H9 (cell line): ENCODE measurements around the gene KLRC3. TPM values are rescaled to one million over a fixed set of nuclear protein-coding genes. Genes with fewer than 3 reads are reported as not detected.
"Not testable (repeated sequence)": the region's sequence is repeated elsewhere in the genome, so short reads cannot be mapped to it uniquely, and the experiment has no call there.

ENCODE experiments used
- DNase-seq: peaks from one replicate; pipeline ENCODE4 v3.0.0-alpha.2; 2017
- H2AFZ ChIP-seq: one replicate; pipeline ENCODE4 v1.6.1; 2013; ENCODE audit warnings: mild to moderate bottlenecking, low read length, control low read depth, moderate library complexity
- H2AK5ac ChIP-seq: 2 replicates; pipeline ENCODE4 v1.6.1; 2013; ENCODE audit warnings: low read length, control low read depth, mixed read lengths; ENCODE audit not compliant: insufficient read length
- H2BK120ac ChIP-seq: one replicate; pipeline ENCODE4 v1.6.1; 2013; ENCODE audit warnings: low read depth, mild to moderate bottlenecking, low read length, control low read depth, inconsistent platforms; ENCODE audit not compliant: poor library complexity, severe bottlenecking
- H2BK12ac ChIP-seq: 2 replicates; pipeline ENCODE4 v1.6.1; 2013; ENCODE audit warnings: low read length, control low read depth, mixed read lengths, low read depth; ENCODE audit not compliant: insufficient read length
- H2BK15ac ChIP-seq: 2 replicates; pipeline ENCODE4 v1.6.1; 2013; ENCODE audit warnings: low read depth, low read length, control low read depth
- H2BK20ac ChIP-seq: one replicate; pipeline ENCODE4 v1.6.1; 2013; ENCODE audit warnings: low read depth, mild to moderate bottlenecking, low read length, control low read depth, inconsistent platforms; ENCODE audit not compliant: poor library complexity, severe bottlenecking
- H2BK5ac ChIP-seq: 2 replicates; pipeline ENCODE4 v1.6.1; 2013; ENCODE audit warnings: low read length, control low read depth, mixed read lengths; ENCODE audit not compliant: insufficient read length
- H3K14ac ChIP-seq: 2 replicates; pipeline ENCODE4 v1.6.1; 2013; ENCODE audit warnings: low read length, control low read depth; ENCODE audit not compliant: insufficient read depth
- H3K18ac ChIP-seq: 2 replicates; pipeline ENCODE4 v1.6.1; 2013; ENCODE audit warnings: low read depth, mild to moderate bottlenecking, mixed read lengths, low read length, control low read depth; ENCODE audit not compliant: insufficient read length
- H3K23ac ChIP-seq: 2 replicates; pipeline ENCODE4 v1.6.1; 2013; ENCODE audit warnings: low read length, control low read depth, mixed read lengths, low read depth; ENCODE audit not compliant: insufficient read length
- H3K23me2 ChIP-seq: 2 replicates; pipeline ENCODE4 v1.6.1; 2013; ENCODE audit warnings: low read depth, mild to moderate bottlenecking, mixed read lengths, low read length, control low read depth; ENCODE audit not compliant: insufficient read length, poor library complexity, severe bottlenecking
- H3K27ac ChIP-seq: 2 replicates; pipeline ENCODE4 v1.5.1; 2013; ENCODE audit warnings: low read length, control low read depth, mixed read lengths, low read depth; ENCODE audit not compliant: insufficient read length
- H3K27me3 ChIP-seq: 2 replicates; pipeline ENCODE4 v1.6.1; 2013; ENCODE audit warnings: low read length, control low read depth, inconsistent platforms; ENCODE audit not compliant: insufficient read depth
- H3K4ac ChIP-seq: 2 replicates; pipeline ENCODE4 v1.6.1; 2013; ENCODE audit warnings: low read depth, mild to moderate bottlenecking, control low read depth, inconsistent platforms, low read length, moderate library complexity
- H3K4me1 ChIP-seq: 2 replicates; pipeline ENCODE4 v1.6.1; 2013; ENCODE audit warnings: low read length, control low read depth, inconsistent platforms; ENCODE audit not compliant: insufficient read depth
- H3K4me2 ChIP-seq: 2 replicates; pipeline ENCODE4 v1.6.1; 2013; ENCODE audit warnings: low read length, control low read depth, mixed read lengths; ENCODE audit not compliant: insufficient read length, insufficient read depth
- H3K56ac ChIP-seq: 2 replicates; pipeline ENCODE4 v1.6.1; 2013; ENCODE audit warnings: low read depth, mild to moderate bottlenecking, mixed read lengths, low read length, control low read depth; ENCODE audit not compliant: insufficient read length
- H3K79me1 ChIP-seq: 2 replicates; pipeline ENCODE4 v1.6.1; 2013; ENCODE audit warnings: low read depth, mild to moderate bottlenecking, moderate library complexity, low read length, control low read depth, inconsistent platforms; ENCODE audit not compliant: insufficient read depth, poor library complexity, severe bottlenecking
- H3K79me2 ChIP-seq: 2 replicates; pipeline ENCODE4 v1.6.1; 2013; ENCODE audit warnings: low read length, control low read depth, inconsistent platforms; ENCODE audit not compliant: insufficient read depth
- H3K9ac ChIP-seq: 2 replicates; pipeline ENCODE4 v1.6.1; 2013; ENCODE audit warnings: low read length, control low read depth, mixed read lengths; ENCODE audit not compliant: insufficient read length; ENCODE audit errors: extremely low read depth
- H3K9me3 ChIP-seq: one replicate; pipeline ENCODE4 v1.6.1; 2013; ENCODE audit warnings: low read depth, low read length, inconsistent platforms; ENCODE audit not compliant: control insufficient read depth
- H3T11ph ChIP-seq: one replicate; pipeline ENCODE4 v1.6.1; 2013; ENCODE audit warnings: mild to moderate bottlenecking, low read length, control low read depth, inconsistent platforms
- H4K20me1 ChIP-seq: one replicate; pipeline ENCODE4 v1.6.1; 2013; ENCODE audit not compliant: control insufficient read depth, insufficient read length, insufficient read depth
- H4K5ac ChIP-seq: 2 replicates; pipeline ENCODE4 v1.6.1; 2013; ENCODE audit warnings: low read depth, mild to moderate bottlenecking, mixed read lengths, low read length, control low read depth; ENCODE audit not compliant: insufficient read length
- H4K8ac ChIP-seq: replicated peaks from 2 replicates; pipeline ENCODE4 v1.6.1; 2013; ENCODE audit warnings: low read length, control low read depth, mixed read lengths, low read depth; ENCODE audit not compliant: insufficient read length
- H4K91ac ChIP-seq: 2 replicates; pipeline ENCODE4 v1.6.1; 2013; ENCODE audit warnings: low read depth, mild to moderate bottlenecking, moderate library complexity, mixed read lengths, low read length, control low read depth; ENCODE audit not compliant: insufficient read length
- H3K27ac Mint-ChIP-seq, 3 experiments: 2 replicates in 2 of 3; 3 replicates in 1 of 3; pipeline ENCODE4 v1.8.0; 2020 to 2021; ENCODE audit warnings: mixed read lengths in 3 of 3, mild to moderate bottlenecking in 1 of 3, moderate library complexity in 1 of 3
- H3K27me3 Mint-ChIP-seq: 2 replicates; pipeline ENCODE4 v1.8.0; 2021; ENCODE audit warnings: low read depth, mild to moderate bottlenecking, moderate library complexity, mixed read lengths
- H3K36me3 Mint-ChIP-seq, 3 experiments: 2 replicates in 2 of 3; 3 replicates in 1 of 3; pipeline ENCODE4 v1.8.0; 2020 to 2021; ENCODE audit warnings: low read depth in 3 of 3, mixed read lengths in 3 of 3; ENCODE audit not compliant: insufficient read depth in 1 of 3
- H3K4me1 Mint-ChIP-seq, 2 experiments: 2 replicates each; pipeline ENCODE4 v1.8.0; 2020; ENCODE audit warnings: mixed read lengths in 2 of 2
- H3K4me3 Mint-ChIP-seq, 2 experiments: 2 replicates in 1 of 2; 3 replicates in 1 of 2; pipeline ENCODE4 v1.8.0; 2020 to 2021; ENCODE audit warnings: mild to moderate bottlenecking in 2 of 2, mixed read lengths in 2 of 2, moderate library complexity in 1 of 2
- H3K9me3 Mint-ChIP-seq, 2 experiments: 2 replicates in 1 of 2; 3 replicates in 1 of 2; pipeline ENCODE4 v1.8.0; 2020; ENCODE audit warnings: mild to moderate bottlenecking in 2 of 2, mixed read lengths in 2 of 2, moderate library complexity in 1 of 2
- CTCF ChIP-seq: fragments of 200-600 bp; sonication (generic); conservative IDR thresholded peaks from 3 replicates; pipeline ENCODE4 v1.8.0; 2021; ENCODE audit warnings: antibody characterized with exemption, mild to moderate bottlenecking
- WGBS: extraction: QIAGEN DNeasy Blood & Tissue Kit; methylation state at CpG from one replicate; pipeline ENCODE4 v1.1.7; 2013; ENCODE audit warnings: missing lambda C conversion rate, low lambda C conversion rate, mixed read lengths; ENCODE audit not compliant: insufficient read length; ENCODE audit errors: extremely low coverage; 5-methylcytosine and 5-hydroxymethylcytosine counted together
- total RNA-seq: library from RNA; stranded (reverse); gene quantifications from 2 replicates; pipeline ENCODE4 v1.2.1, GENCODE V29; 2021

Gene KLRC3
- total RNA-seq, 1 experiment from 2014 or later, result not detected

- Mint-ChIP-seq H3K9me3 (no peaks in the 10 kb centered on the region), H3K36me3 (no peaks in the 10 kb centered on the region), H3K4me3 (no peak overlapping the region), H3K27me3 (no peaks in the 10 kb centered on the region), H3K4me1 (peaks cover 4% of the 10 kb centered on the region in 2 experiments; a peak in 3 of 4 replicates), H3K27ac (no peak overlapping the region)
- H3K9ac ChIP-seq, result no peak overlapping the region
- H3T11ph ChIP-seq, result no peak overlapping the region
- WGBS, result no CpG with 5 or more reads among the region's 2 CpGs
- H3K56ac ChIP-seq, result no peak overlapping the region
- H2BK20ac ChIP-seq, result no peak overlapping the region
- H3K23me2 ChIP-seq, result no peaks in the 10 kb centered on the region
- no peak for DNase-seq
- H3K79me2 ChIP-seq, result no peaks in the 10 kb centered on the region
- H3K4me1 ChIP-seq, result no peaks in the 10 kb centered on the region; the same call in 1 of the 2 replicates
- H3K18ac ChIP-seq, result no peak overlapping the region
- no peak overlapping the region for H2BK120ac ChIP-seq
- H3K4me2 ChIP-seq, result no peak overlapping the region
- no peaks in the 10 kb centered on the region for H4K20me1 ChIP-seq
- H3K4ac ChIP-seq, result no peak overlapping the region
- H2BK12ac ChIP-seq, result no peak overlapping the region
- no peak overlapping the region for H3K23ac ChIP-seq
- H3K79me1 ChIP-seq, result no peaks in the 10 kb centered on the region
- H2AK5ac ChIP-seq, result no peak overlapping the region
- no peaks in the 10 kb centered on the region for H3K9me3 ChIP-seq
- no peak overlapping the region for H3K14ac ChIP-seq
- H3K27me3 ChIP-seq, result no peaks in the 10 kb centered on the region
- TF ChIP-seq CTCF, result no peak
- no peak overlapping the region for H2AFZ ChIP-seq
- no peak overlapping the region for H4K91ac ChIP-seq
- H4K5ac ChIP-seq, result no peak overlapping the region
- H2BK15ac ChIP-seq, result no peak overlapping the region
- H4K8ac ChIP-seq, result no peak overlapping the region
- H3K27ac ChIP-seq, result no peak overlapping the region
- H2BK5ac ChIP-seq, result no peak overlapping the region
These were observed 23.1 kb downstream of the KLRC3 start for GRCh38 chr12:10397296-10397695.

GRCh38 chr12:10396176-10396575, 24.2 kb downstream of the KLRC3 start:
- H3K9ac ChIP-seq, H4K91ac ChIP-seq, H3K27me3 ChIP-seq, H3K23ac ChIP-seq, H3K79me1 ChIP-seq, DNase-seq, H2AFZ ChIP-seq, H3K27me3 Mint-ChIP-seq, H3K18ac ChIP-seq, H3K9me3 Mint-ChIP-seq, H4K5ac ChIP-seq, H2BK12ac ChIP-seq, H3K4me1 ChIP-seq, H2BK20ac ChIP-seq, H3K9me3 ChIP-seq, H3K4me2 ChIP-seq, H3K79me2 ChIP-seq, H3T11ph ChIP-seq, H3K56ac ChIP-seq, H4K8ac ChIP-seq, H4K20me1 ChIP-seq, H2BK5ac ChIP-seq, H2BK120ac ChIP-seq, H3K4me1 Mint-ChIP-seq, H3K27ac Mint-ChIP-seq, H3K36me3 Mint-ChIP-seq, H3K4ac ChIP-seq, H2BK15ac ChIP-seq, H2AK5ac ChIP-seq, H3K23me2 ChIP-seq, H3K27ac ChIP-seq, H3K14ac ChIP-seq, H3K4me3 Mint-ChIP-seq: not testable (repeated sequence)
- 100% methylated on average over 1 of the region's 15 CpGs for WGBS
